GM12872 (cell line): ENCODE results near the gene ADRM1.

ENCODE experiments used
- CTCF ChIP-seq: IDR thresholded peaks from 3 replicates; pipeline ENCODE4 v1.5.1; 2011; ENCODE audit warnings: low read depth, mild to moderate bottlenecking, low read length, moderate library complexity; ENCODE audit not compliant: insufficient read depth

The ADRM1 gene

GRCh38 chr20:62320581-62321354, 18.0 kb downstream of the ADRM1 start:
- TF ChIP-seq CTCF: no peak

- no peak for TF ChIP-seq CTCF
These were observed 18.7 kb downstream of the ADRM1 start for GRCh38 chr20:62321521-62321948.

GRCh38 chr20:62321975-62322374, 19.2 kb downstream of the ADRM1 start:
- no peak for TF ChIP-seq CTCF

GRCh38 chr20:62322492-62323041, 19.8 kb downstream of the ADRM1 start:
- TF ChIP-seq CTCF: no peak

GRCh38 chr20:62323146-62323979, 20.6 kb downstream of the ADRM1 start:
- no peak for TF ChIP-seq CTCF

GRCh38 chr20:62323980-62324906, 21.4 kb downstream of the ADRM1 start:
- TF ChIP-seq CTCF: no peak
